Fibroblast of lung (primary cell): ENCODE results near the gene PRDM16. TPM values are rescaled to one million over a fixed set of nuclear protein-coding genes. Genes with fewer than 3 reads are reported as not detected.

Source experiments
- DNase-seq, 2 donors: peaks; one replicate each; pipeline versions ENCODE4 v3.0.0 to v3.0.0-alpha.2; 2010; ENCODE audit warnings: low read depth in 2 of 2
- H2AFZ ChIP-seq: 2 replicates; pipeline ENCODE4 v1.5.1; 2012; ENCODE audit warnings: low read length, control low read depth, inconsistent platforms
- H3K27ac ChIP-seq: 2 replicates; pipeline ENCODE4 v1.5.1; 2011; ENCODE audit warnings: low read length, control low read depth; ENCODE audit not compliant: insufficient read depth
- H3K27me3 ChIP-seq: 2 replicates; pipeline ENCODE4 v1.5.1; 2011; ENCODE audit warnings: mild to moderate bottlenecking, low read length; ENCODE audit not compliant: control insufficient read depth, insufficient read depth
- H3K36me3 ChIP-seq: 2 replicates; pipeline ENCODE4 v1.5.1; 2011; ENCODE audit warnings: low read length; ENCODE audit not compliant: control insufficient read depth, insufficient read depth
- H3K4me1 ChIP-seq: 2 replicates; pipeline ENCODE4 v1.5.1; 2011; ENCODE audit warnings: low read length; ENCODE audit not compliant: control insufficient read depth, insufficient read depth; ENCODE audit errors: extremely low read depth
- H3K4me2 ChIP-seq: 2 replicates; pipeline ENCODE4 v1.5.1; 2011; ENCODE audit warnings: low read length, control low read depth; ENCODE audit not compliant: insufficient read depth; ENCODE audit errors: extremely low read depth
- H3K4me3 ChIP-seq, 4 experiments: fragments of 200-600 bp in 1 of 4; sonication (generic) in 1 of 4; replicated peaks in 1 of 4; 2 replicates each; pipeline ENCODE4 v1.5.1; 2011 to 2016; ENCODE audit warnings: low read length in 4 of 4, low read depth in 3 of 4, mild to moderate bottlenecking in 3 of 4, control low read depth in 2 of 4, inconsistent platforms in 1 of 4, mixed read lengths in 1 of 4; ENCODE audit not compliant: insufficient read depth in 1 of 4; ENCODE audit errors: control extremely low read depth in 1 of 4
- H3K79me2 ChIP-seq: 2 replicates; pipeline ENCODE4 v1.5.1; 2012; ENCODE audit warnings: mild to moderate bottlenecking, low read length, inconsistent platforms; ENCODE audit not compliant: control insufficient read depth, insufficient read depth
- H3K9ac ChIP-seq: 2 replicates; pipeline ENCODE4 v1.5.1; 2011; ENCODE audit warnings: mild to moderate bottlenecking, low read length, control low read depth; ENCODE audit not compliant: insufficient read depth
- H3K9me3 ChIP-seq: 2 replicates; pipeline ENCODE4 v1.5.1; 2012; ENCODE audit warnings: low read depth, low read length; ENCODE audit not compliant: control insufficient read depth, insufficient read depth
- H4K20me1 ChIP-seq: 2 replicates; pipeline ENCODE4 v1.5.1; 2011; ENCODE audit warnings: low read length; ENCODE audit not compliant: control insufficient read depth, insufficient read depth; ENCODE audit errors: extremely low read depth
- CTCF ChIP-seq, 2 donors: IDR thresholded peaks in 1 of 2; conservative IDR thresholded peaks in 1 of 2; 1 replicate in 1 of 2; 2 replicates in 1 of 2; pipeline ENCODE4 v1.5.1; 2011 to 2012; ENCODE audit warnings: low read length in 2 of 2, control low read depth in 1 of 2, inconsistent platforms in 1 of 2, low read depth in 1 of 2, mild to moderate bottlenecking in 1 of 2
- EZH2 ChIP-seq: IDR thresholded peaks from 2 replicates; pipeline ENCODE4 v1.5.1; 2012; ENCODE audit warnings: low read length, control low read depth, mild to moderate bottlenecking; ENCODE audit errors: missing control alignments
- polyA plus RNA-seq, 2 donors: library from polyadenylated mRNA; depleted of rRNA in 1 of 2; stranded (reverse) in 1 of 2; unstranded in 1 of 2; fragments of >200 nt; gene quantifications; 2 replicates each; pipeline ENCODE4 v1.2.1, GENCODE V29; 2011 to 2012; ENCODE audit warnings: missing spikeins in 1 of 2
- total RNA-seq: library from RNA; depleted of rRNA; stranded (reverse); fragments of >200 nt; gene quantifications from 2 replicates; pipeline ENCODE4 v1.2.1, GENCODE V29; 2014

PRDM16 gene
- total and polyA plus RNA-seq, 2 donors (not counting 1 experiment from before 2014, with no cell fraction given) = 0.30 to 1.8 TPM

- Histone ChIP-seq H3K27me3 (no peaks in the 10 kb centered on the region), H3K79me2 (no peaks in the 10 kb centered on the region), H3K4me3 (no peak overlapping the region), H2AFZ (no peak overlapping the region), H3K9me3 (no peaks in the 10 kb centered on the region), H3K9ac (no peak overlapping the region), H3K4me1 (no peaks in the 10 kb centered on the region), H3K4me2 (no peak overlapping the region), H3K36me3 (no peaks in the 10 kb centered on the region), H4K20me1 (no peaks in the 10 kb centered on the region), H3K27ac (no peak overlapping the region)
- TF ChIP-seq EZH2 = no peak
- no peak for TF ChIP-seq CTCF (conservative IDR thresholded peaks at IDR 0.05 in 1 of 2, IDR thresholded peaks at IDR 0.05 in 1 of 2; ENCODE audit: low read depth in 1 of 2, low read length in 2 of 2)
- no peak for DNase-seq
Observed at GRCh38 chr1:3359756-3360440, 290.9 kb downstream of the PRDM16 start.

- no peak for DNase-seq
- no peak overlapping the region for H3K9ac ChIP-seq
- H3K27me3 ChIP-seq = no peaks in the 10 kb centered on the region
- no peaks in the 10 kb centered on the region for H3K4me1 ChIP-seq
- H2AFZ ChIP-seq = no peak overlapping the region
- no peaks in the 10 kb centered on the region for H4K20me1 ChIP-seq
- no peak overlapping the region for H3K4me3 ChIP-seq
- no peaks in the 10 kb centered on the region for H3K36me3 ChIP-seq
- no peak overlapping the region for H3K4me2 ChIP-seq
- no peak overlapping the region for H3K27ac ChIP-seq
- H3K79me2 ChIP-seq = no peaks in the 10 kb centered on the region
- H3K9me3 ChIP-seq = no peaks in the 10 kb centered on the region
- TF ChIP-seq CTCF (conservative IDR thresholded peaks at IDR 0.05 in 1 of 2, IDR thresholded peaks at IDR 0.05 in 1 of 2; ENCODE audit: low read depth in 1 of 2, low read length in 2 of 2) = no peak
- no peak for TF ChIP-seq EZH2
Observed at GRCh38 chr1:3360646-3361257, 291.7 kb downstream of the PRDM16 start.

GRCh38 chr1:3363023-3363422 is 294.0 kb downstream of the PRDM16 start:
- no peak overlapping the region for H3K4me2 ChIP-seq
- H3K9ac ChIP-seq = no peak overlapping the region
- no peaks in the 10 kb centered on the region for H3K36me3 ChIP-seq
- no peak for DNase-seq
- no peak overlapping the region for H3K4me3 ChIP-seq
- TF ChIP-seq EZH2 = no peak
- no peak for TF ChIP-seq CTCF (conservative IDR thresholded peaks at IDR 0.05 in 1 of 2, IDR thresholded peaks at IDR 0.05 in 1 of 2; ENCODE audit: low read depth in 1 of 2, low read length in 2 of 2)
- no peaks in the 10 kb centered on the region for H3K4me1 ChIP-seq
- H3K79me2 ChIP-seq = no peaks in the 10 kb centered on the region
- no peaks in the 10 kb centered on the region for H4K20me1 ChIP-seq
- H3K27me3 ChIP-seq = no peaks in the 10 kb centered on the region
- no peak overlapping the region for H3K27ac ChIP-seq
- H3K9me3 ChIP-seq = no peaks in the 10 kb centered on the region
- no peak overlapping the region for H2AFZ ChIP-seq
